Activated T-helper 1 cell treated with anti-CD3 and anti-CD28 coated beads, Interleukin-12 subunit alpha, Interleukin-12 subunit beta, Interleukin-2, Interleukin-4 antibody, amounts not matched to agents 30 ng/mL and 10 ng/mL and 1 ng/mL, durations not matched to agents 14 hours and 24 hours and 36 hours (primary cell): ENCODE results near the gene CELF5. TPM values are rescaled to one million over a fixed set of nuclear protein-coding genes. Genes with fewer than 3 reads are reported as not detected.
"Not testable (repeated sequence)": the region's sequence is repeated elsewhere in the genome, so short reads cannot be mapped to it uniquely, and the experiment has no call there.

ENCODE experiments used
- DNase-seq: peaks from one replicate; pipeline ENCODE4 v3.0.0; 2021; ENCODE audit warnings: low spot score
- H3K27ac Mint-ChIP-seq: one replicate; pipeline ENCODE4 v1.8.0; 2021; ENCODE audit warnings: mild to moderate bottlenecking, mixed read lengths
- H3K27me3 Mint-ChIP-seq: one replicate; pipeline ENCODE4 v1.8.0; 2022; ENCODE audit warnings: mild to moderate bottlenecking, moderate library complexity, mixed read lengths; ENCODE audit not compliant: insufficient read depth
- H3K36me3 Mint-ChIP-seq: one replicate; pipeline ENCODE4 v1.8.0; 2021; ENCODE audit warnings: low read depth, mixed read lengths
- H3K4me1 Mint-ChIP-seq: one replicate; pipeline ENCODE4 v1.8.0; 2021; ENCODE audit warnings: low read depth, mixed read lengths
- H3K4me3 Mint-ChIP-seq: one replicate; pipeline ENCODE4 v1.8.0; 2021; ENCODE audit warnings: mild to moderate bottlenecking, moderate library complexity, mixed read lengths
- H3K9me3 Mint-ChIP-seq: one replicate; pipeline ENCODE4 v1.8.0; 2021; ENCODE audit warnings: mixed read lengths
- intact Hi-C: fragments of 100-400 bp; cut with micrococcal nuclease; formaldehyde crosslinking; loops from one replicate; pipeline ENCODE4 v1.15.1; 2024
- total RNA-seq: library from RNA; stranded (reverse); gene quantifications from 2 replicates; pipeline ENCODE4 v1.2.3, GENCODE V29; 2022

The CELF5 gene
- total RNA-seq, 1 donor from 2014 or later = 0.08 TPM

DNA sequence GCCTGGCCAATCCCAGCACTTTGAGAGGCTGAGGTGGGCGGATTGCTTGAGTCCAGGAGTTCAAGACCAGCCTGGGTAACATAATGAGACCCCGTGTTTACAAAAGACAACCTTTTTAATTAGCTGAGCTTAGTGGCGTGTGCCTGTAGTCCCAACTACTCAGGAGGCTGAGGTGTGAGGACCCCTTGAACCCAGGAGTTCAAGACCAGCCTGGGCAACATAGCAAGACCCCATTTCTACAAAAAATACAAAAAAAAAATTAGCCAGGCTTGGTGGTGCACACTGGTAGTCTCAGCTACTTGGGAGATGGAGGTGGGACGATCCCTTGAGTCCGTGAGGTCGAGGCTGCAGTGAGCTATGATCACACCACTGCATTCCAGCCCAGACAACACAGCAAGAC is 66.4 kb downstream of the CELF5 start:
- H3K27ac Mint-ChIP-seq, H3K4me3 Mint-ChIP-seq, H3K9me3 Mint-ChIP-seq, H3K36me3 Mint-ChIP-seq, DNase-seq, H3K27me3 Mint-ChIP-seq, intact Hi-C loops, H3K4me1 Mint-ChIP-seq: not testable (repeated sequence)

- no peak overlapping the region for H3K4me3 Mint-ChIP-seq
- no peaks in the 10 kb centered on the region for H3K36me3 Mint-ChIP-seq
- no peaks in the 10 kb centered on the region for H3K9me3 Mint-ChIP-seq
- no peaks in the 10 kb centered on the region for H3K27me3 Mint-ChIP-seq
- no peak overlapping the region for H3K27ac Mint-ChIP-seq
- intact Hi-C loops = no loop called here
- DNase-seq = no peak
- no peaks in the 10 kb centered on the region for H3K4me1 Mint-ChIP-seq
Observed at GRCh38 chr19:3291644-3292043, 67.2 kb downstream of the CELF5 start.

DNA sequence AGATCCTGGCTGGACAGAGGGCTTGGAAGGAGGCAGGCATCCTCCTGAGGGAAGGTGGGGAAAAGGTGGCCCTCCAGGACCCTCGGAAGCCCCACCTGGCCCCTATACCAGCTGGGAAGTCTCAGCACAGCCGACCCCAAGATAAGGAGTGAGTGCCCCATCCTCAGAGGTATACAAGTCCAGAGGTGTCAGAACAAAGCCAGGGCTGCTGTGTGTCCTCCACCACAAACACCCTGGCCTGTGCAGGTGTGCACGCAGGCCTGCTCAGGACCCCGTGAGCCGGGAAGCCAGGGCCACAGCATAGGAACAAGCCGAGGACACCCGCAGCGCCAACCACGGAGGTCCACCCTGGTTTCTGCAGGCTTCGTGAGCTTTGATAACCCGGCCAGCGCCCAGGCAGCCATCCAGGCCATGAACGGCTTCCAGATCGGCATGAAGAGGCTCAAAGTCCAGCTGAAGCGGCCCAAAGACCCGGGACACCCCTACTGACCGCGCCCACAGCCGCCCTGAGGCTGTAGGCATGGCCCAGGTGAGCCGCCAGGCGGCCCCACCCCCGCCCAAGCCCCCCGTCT is 68.6 kb downstream of the CELF5 start:
- no peak overlapping the region for H3K4me3 Mint-ChIP-seq
- H3K4me1 Mint-ChIP-seq = no peaks in the 10 kb centered on the region
- H3K27ac Mint-ChIP-seq = no peak overlapping the region
- no peaks in the 10 kb centered on the region for H3K36me3 Mint-ChIP-seq
- intact Hi-C loops = no loop called here
- no peaks in the 10 kb centered on the region for H3K9me3 Mint-ChIP-seq
- H3K27me3 Mint-ChIP-seq = peaks cover 2% of the 10 kb centered on the region
- DNase-seq = no peak

DNA sequence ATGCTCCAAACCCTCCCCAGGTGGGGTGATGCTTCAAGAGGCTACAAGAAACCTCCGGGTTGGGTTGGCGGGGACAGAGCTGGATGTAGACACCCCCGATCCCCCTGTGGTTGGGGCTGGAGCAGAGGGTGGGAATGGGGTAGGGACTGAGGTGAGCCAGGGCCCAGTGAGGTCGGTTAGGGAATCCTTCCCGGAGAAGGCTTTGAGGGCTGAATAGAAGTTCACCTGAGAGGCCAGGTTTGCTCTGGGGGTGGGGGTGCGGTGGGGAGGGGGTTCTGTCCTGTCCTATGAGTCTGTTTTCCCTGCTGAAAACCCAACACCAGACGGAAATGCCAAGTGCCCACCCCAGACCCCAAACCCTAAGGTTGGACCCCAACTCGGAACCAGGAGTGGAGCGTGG is 69.1 kb downstream of the CELF5 start:
- Mint-ChIP-seq H3K27ac (no peak overlapping the region), H3K27me3 (peaks cover 2% of the 10 kb centered on the region), H3K4me3 (no peak overlapping the region), H3K36me3 (no peaks in the 10 kb centered on the region), H3K9me3 (no peaks in the 10 kb centered on the region), H3K4me1 (no peaks in the 10 kb centered on the region)
- intact Hi-C loops = no loop called here
- DNase-seq = no peak

GRCh38 chr19:3294080-3294850 is 69.8 kb downstream of the CELF5 start:
- H3K9me3 Mint-ChIP-seq = no peaks in the 10 kb centered on the region
- no peaks in the 10 kb centered on the region for H3K36me3 Mint-ChIP-seq

DNA sequence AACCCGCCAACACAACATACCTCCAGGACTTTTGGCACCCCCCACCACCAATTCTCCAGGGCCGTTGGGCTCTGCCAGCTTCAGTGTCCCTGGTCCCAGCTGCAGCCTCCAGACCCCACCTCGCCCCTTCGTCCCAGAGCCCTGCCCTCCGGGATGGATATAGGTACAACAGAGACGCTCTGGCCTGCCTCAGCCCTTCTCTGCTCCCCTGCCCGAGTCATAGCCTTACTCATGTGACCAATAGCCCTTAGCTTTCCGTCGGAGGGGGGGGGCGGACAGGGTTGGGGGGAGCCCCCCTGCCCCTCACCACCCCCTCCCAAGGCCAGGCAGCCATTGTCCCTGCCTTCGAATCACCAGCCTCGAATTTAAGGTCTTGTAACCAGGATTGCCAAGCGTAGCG is 71.1 kb downstream of the CELF5 start:
- no peaks in the 10 kb centered on the region for H3K36me3 Mint-ChIP-seq
- H3K27me3 Mint-ChIP-seq = peaks cover 2% of the 10 kb centered on the region
- H3K4me3 Mint-ChIP-seq = no peak overlapping the region
- intact Hi-C loops = no loop called here
- H3K27ac Mint-ChIP-seq = no peak overlapping the region
- DNase-seq = no peak
- no peaks in the 10 kb centered on the region for H3K4me1 Mint-ChIP-seq
- no peaks in the 10 kb centered on the region for H3K9me3 Mint-ChIP-seq

More at GRCh38 chr19:3294080-3294850, 69.8 kb downstream of the CELF5 start:
- H3K4me1 Mint-ChIP-seq = no peaks in the 10 kb centered on the region
- intact Hi-C loops = no loop called here
- peaks cover 2% of the 10 kb centered on the region for H3K27me3 Mint-ChIP-seq
- H3K4me3 Mint-ChIP-seq = no peak overlapping the region
- no peak overlapping the region for H3K27ac Mint-ChIP-seq
- no peak for DNase-seq

DNA sequence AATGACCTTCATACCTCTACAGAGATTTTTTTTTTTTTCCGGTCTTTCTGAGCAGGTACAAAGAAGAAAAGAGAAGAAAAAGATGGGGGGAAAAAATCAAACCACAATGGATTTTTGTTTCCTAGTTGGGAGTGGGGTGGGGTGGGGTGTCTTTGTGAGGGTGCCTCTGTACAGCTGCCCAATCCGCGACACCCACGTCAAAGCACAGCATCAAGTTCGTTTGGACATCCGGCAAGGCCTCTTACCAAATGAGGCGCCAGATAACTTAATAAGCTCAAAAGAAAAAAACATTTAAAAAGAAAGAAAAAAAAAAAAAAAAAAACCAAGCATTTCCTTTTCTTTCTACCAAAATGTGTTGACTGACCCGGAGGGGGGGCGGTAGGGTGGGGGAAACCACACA is 71.6 kb downstream of the CELF5 start:
- no peak for DNase-seq
- Mint-ChIP-seq H3K27ac (no peak overlapping the region), H3K36me3 (no peaks in the 10 kb centered on the region), H3K9me3 (no peaks in the 10 kb centered on the region), H3K4me1 (no peaks in the 10 kb centered on the region), H3K27me3 (peaks cover 2% of the 10 kb centered on the region), H3K4me3 (no peak overlapping the region)
- intact Hi-C loops = no loop called here

DNA sequence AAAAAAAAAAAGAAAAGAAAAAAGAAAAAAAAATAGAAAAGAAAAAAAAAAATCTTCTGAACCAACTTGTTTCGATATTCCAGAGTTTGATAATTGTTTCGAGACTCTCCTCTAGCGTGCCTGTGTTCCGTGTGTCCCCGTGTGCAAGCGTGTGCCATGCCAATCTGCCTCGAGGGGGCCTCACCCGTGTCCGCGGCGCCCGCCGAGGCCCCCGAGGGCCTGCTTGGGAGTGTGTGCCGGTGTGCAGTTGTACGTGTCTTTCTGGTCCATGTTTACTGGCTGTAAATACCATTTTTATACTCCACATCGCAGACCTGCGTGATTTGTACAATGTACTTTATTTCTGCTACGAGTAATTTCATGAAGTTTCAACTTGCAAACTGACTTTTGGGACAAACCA is 72.0 kb downstream of the CELF5 start:
- Mint-ChIP-seq H3K4me3 (no peak overlapping the region), H3K4me1 (no peaks in the 10 kb centered on the region), H3K27me3 (peaks cover 2% of the 10 kb centered on the region)

GRCh38 chr19:3298853-3299449 is 74.5 kb downstream of the CELF5 start:
- no peaks in the 10 kb centered on the region for H3K36me3 Mint-ChIP-seq

More for the DNA sequence above, 72.0 kb downstream of the CELF5 start:
- H3K27ac Mint-ChIP-seq = no peak overlapping the region
- no peak for DNase-seq
- H3K9me3 Mint-ChIP-seq = no peaks in the 10 kb centered on the region
- intact Hi-C loops = no loop called here
- no peaks in the 10 kb centered on the region for H3K36me3 Mint-ChIP-seq

GRCh38 chr19:3300566-3300965 is 76.1 kb downstream of the CELF5 start:
- H3K4me3 Mint-ChIP-seq, H3K36me3 Mint-ChIP-seq, intact Hi-C loops, H3K4me1 Mint-ChIP-seq, H3K27ac Mint-ChIP-seq, H3K27me3 Mint-ChIP-seq, H3K9me3 Mint-ChIP-seq, DNase-seq: not testable (repeated sequence)

More at GRCh38 chr19:3298853-3299449, 74.5 kb downstream of the CELF5 start:
- no peak for DNase-seq
- Mint-ChIP-seq H3K27ac (no peak overlapping the region), H3K4me3 (no peak overlapping the region), H3K27me3 (peaks cover 2% of the 10 kb centered on the region), H3K9me3 (peaks cover 4% of the 10 kb centered on the region), H3K4me1 (no peaks in the 10 kb centered on the region)
- intact Hi-C loops = no loop called here

DNA sequence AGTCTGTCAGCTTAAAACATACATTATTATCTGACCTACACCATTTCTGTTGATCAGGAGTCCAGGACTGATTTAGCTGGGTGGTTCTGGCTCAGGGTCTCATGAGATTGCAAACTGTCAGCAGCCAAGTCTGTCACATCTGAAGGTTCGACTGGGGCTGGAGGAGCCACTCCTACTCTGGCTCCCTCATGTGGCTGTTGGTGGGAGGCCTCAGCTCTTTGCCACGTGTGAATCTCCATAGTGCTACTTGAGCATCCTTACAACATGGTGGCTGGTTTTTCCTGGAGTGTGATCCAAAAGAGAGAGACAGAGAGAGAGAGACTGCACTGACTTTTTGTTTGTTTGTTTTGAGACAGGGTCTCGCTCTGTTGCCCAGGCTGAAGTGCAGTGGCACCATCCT is 78.3 kb downstream of the CELF5 start:
- no peak overlapping the region for H3K27ac Mint-ChIP-seq
- DNase-seq = no peak
- intact Hi-C loops = no loop called here
- no peaks in the 10 kb centered on the region for H3K4me1 Mint-ChIP-seq
- H3K36me3 Mint-ChIP-seq = no peaks in the 10 kb centered on the region
- H3K4me3 Mint-ChIP-seq = no peak overlapping the region
- H3K27me3 Mint-ChIP-seq = peaks cover under 1% of the 10 kb centered on the region
- peaks cover 4% of the 10 kb centered on the region for H3K9me3 Mint-ChIP-seq

DNA sequence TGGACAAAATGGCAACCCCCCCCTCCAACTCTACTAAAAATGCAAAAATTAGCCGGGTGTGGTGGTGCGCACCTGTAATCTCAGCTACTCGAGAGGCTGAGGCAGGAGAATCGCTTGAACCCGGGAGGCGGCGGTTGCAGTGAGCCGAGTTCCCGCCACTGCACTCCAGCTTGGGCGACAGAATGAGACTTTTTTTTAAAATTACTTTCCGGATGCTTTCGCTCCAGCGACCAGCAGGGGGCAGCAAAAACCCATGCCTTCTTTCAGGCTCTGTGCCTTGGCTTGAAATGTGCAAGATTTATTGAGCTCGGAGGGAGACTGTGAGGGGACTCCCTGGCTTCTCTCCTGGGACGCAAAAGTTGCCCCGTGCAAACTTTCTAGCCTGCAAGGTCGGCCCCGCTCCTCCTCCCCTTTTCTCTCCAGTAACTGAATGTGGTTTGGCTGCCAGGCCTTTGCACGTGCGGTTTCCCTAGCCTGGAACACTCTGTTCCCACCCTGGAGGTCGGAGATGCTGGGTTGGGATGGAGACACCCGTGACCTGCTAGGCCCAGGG is 80.5 kb downstream of the CELF5 start:
- Mint-ChIP-seq H3K4me3 (no peak overlapping the region), H3K27ac (no peak overlapping the region), H3K36me3 (no peaks in the 10 kb centered on the region), H3K9me3 (peaks cover 4% of the 10 kb centered on the region), H3K27me3 (no peaks in the 10 kb centered on the region), H3K4me1 (no peaks in the 10 kb centered on the region)
- DNase-seq = peak; percentile 48
- intact Hi-C loops = loop anchor here (1.0 kb wide), 1 partner anchor 180 kb away; no protein-coding TSS in a partner anchor

DNA sequence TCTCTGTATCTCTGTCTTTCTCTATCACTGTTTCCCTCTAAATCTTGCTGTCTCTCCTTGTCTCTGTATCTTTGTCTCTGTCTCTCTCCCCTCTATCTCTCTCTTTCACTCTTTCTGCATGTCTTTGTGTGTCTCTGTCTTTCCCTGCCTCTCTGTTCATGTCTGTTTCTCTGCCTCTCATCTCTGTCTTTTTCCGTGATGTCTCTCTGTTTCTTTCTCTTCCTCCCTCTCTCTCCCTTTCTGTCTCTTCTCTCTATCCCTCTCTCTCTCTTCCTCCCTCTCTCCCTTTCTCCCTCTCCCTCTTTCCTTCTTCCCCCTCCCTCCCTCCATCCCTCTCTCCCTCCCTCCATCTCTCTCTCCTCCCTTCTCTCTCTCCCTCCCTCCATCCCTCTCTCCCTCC is 85.3 kb downstream of the CELF5 start:
- Mint-ChIP-seq H3K27me3 (peaks cover 6% of the 10 kb centered on the region), H3K4me3 (no peak overlapping the region), H3K27ac (no peak overlapping the region), H3K36me3 (no peaks in the 10 kb centered on the region), H3K4me1 (no peaks in the 10 kb centered on the region), H3K9me3 (no peaks in the 10 kb centered on the region)
- DNase-seq = no peak
- intact Hi-C loops = no loop called here
